Loucy (cell line): ENCODE results near the gene SPINT1.

Source experiments
- H2AFZ ChIP-seq: fragments of 200-600 bp; sonication (generic); 2 replicates; pipeline ENCODE4 v1.6.0; 2016; ENCODE audit warnings: antibody characterized with exemption, mild to moderate bottlenecking, low read length, moderate library complexity
- H3F3A ChIP-seq: fragments of 200-600 bp; 2 replicates; pipeline ENCODE4 v1.6.0; 2016; ENCODE audit warnings: antibody characterized with exemption, low read depth, mild to moderate bottlenecking
- H3K27me3 ChIP-seq: fragments of 200-600 bp; sonication (generic); 2 replicates; pipeline ENCODE4 v1.6.1; 2014; ENCODE audit warnings: low read length, mild to moderate bottlenecking; ENCODE audit not compliant: insufficient read depth, poor library complexity, severe bottlenecking
- H3K36me3 ChIP-seq: fragments of 200-600 bp; sonication (generic); 2 replicates; pipeline ENCODE4 v1.6.1; 2016; ENCODE audit warnings: low read length; ENCODE audit not compliant: insufficient read depth
- H3K4me1 ChIP-seq: fragments of 200-600 bp; sonication (generic); 2 replicates; pipeline ENCODE4 v1.5.1; 2014; ENCODE audit warnings: low read length, mild to moderate bottlenecking; ENCODE audit not compliant: insufficient read depth, poor library complexity, severe bottlenecking
- H3K4me2 ChIP-seq: fragments of 200-600 bp; sonication (generic); 2 replicates; pipeline ENCODE4 v1.6.0; 2014; ENCODE audit warnings: antibody characterized with exemption, low read length, low read depth, mild to moderate bottlenecking; ENCODE audit not compliant: poor library complexity, severe bottlenecking
- H3K4me3 ChIP-seq: fragments of 200-600 bp; sonication (generic); 2 replicates; pipeline ENCODE4 v1.5.1; 2014; ENCODE audit warnings: low read length, mild to moderate bottlenecking, mixed read lengths; ENCODE audit not compliant: poor library complexity, severe bottlenecking
- H3K79me2 ChIP-seq: fragments of 200-600 bp; sonication (generic); 2 replicates; pipeline ENCODE4 v1.6.1; 2014; ENCODE audit warnings: low read length; ENCODE audit not compliant: insufficient read depth
- H3K9ac ChIP-seq: fragments of 200-600 bp; sonication (generic); 2 replicates; pipeline ENCODE4 v1.6.0; 2014; ENCODE audit warnings: mild to moderate bottlenecking, low read depth, low read length, moderate library complexity; ENCODE audit not compliant: poor library complexity, severe bottlenecking
- H3K9me2 ChIP-seq: fragments of 200-600 bp; sonication (generic); replicated peaks from 2 replicates; pipeline ENCODE4 v1.6.1; 2016; ENCODE audit warnings: low read depth, low read length, mixed read lengths
- H3K9me3 ChIP-seq: fragments of 200-600 bp; sonication (generic); 2 replicates; pipeline ENCODE4 v1.6.1; 2014; ENCODE audit warnings: mild to moderate bottlenecking, antibody characterized with exemption, low read length, low read depth; ENCODE audit not compliant: insufficient read depth
- H4K20me1 ChIP-seq: fragments of 200-600 bp; sonication (generic); 2 replicates; pipeline ENCODE4 v1.6.0; 2014; ENCODE audit warnings: antibody characterized with exemption, low read length, mild to moderate bottlenecking; ENCODE audit not compliant: insufficient read depth, poor library complexity, severe bottlenecking
- EZH2phosphoT487 ChIP-seq: fragments of 200-600 bp; IDR thresholded peaks from 2 replicates; pipeline ENCODE4 v1.6.1; 2018; ENCODE audit warnings: antibody characterized with exemption, mild to moderate bottlenecking, moderate library complexity, borderline replicate concordance
- TF ChIP-seq, protein P1 (sequence below): fragments of 200-600 bp; sonication (generic); conservative IDR thresholded peaks from 2 replicates; pipeline ENCODE4 v1.5.1; 2014; ENCODE audit warnings: mild to moderate bottlenecking, antibody characterized with exemption, low read length

The SPINT1 gene

DNA sequence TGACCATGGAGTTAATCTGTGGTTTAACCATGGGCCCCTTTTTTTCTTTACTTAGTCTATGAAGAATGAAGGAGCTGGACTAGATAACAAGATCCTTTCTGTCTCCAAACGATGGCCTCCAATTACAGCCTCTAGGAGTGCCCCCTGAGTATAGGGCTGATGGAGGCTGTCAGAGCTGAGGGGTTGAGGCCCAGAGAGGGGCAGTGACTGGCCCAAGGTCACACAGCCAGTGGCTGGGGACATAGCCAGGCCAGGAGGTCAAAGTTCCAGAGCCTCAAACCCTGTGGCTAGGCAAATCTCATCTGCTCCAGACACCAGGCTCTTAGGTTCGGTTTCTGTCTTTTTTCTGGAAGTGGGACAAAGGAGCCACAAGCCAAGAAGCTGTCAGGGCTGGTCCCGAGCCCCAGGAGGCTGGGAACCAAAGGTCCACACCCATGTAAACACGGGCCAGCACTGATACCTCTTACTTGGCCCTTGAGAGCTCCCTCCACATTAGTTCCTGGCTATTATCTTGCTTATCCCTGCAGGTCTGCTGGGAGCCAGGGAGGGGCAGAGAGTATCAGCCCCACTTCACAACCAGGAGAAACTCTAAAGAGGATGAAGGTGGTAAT, 19.9 kb downstream of the SPINT1 start:
- Histone ChIP-seq H3K4me1 (no peaks in the 10 kb centered on the region), H4K20me1 (no peaks in the 10 kb centered on the region), H3K4me3 (no peak overlapping the region), H3K4me2 (no peak overlapping the region), H3K79me2 (no peaks in the 10 kb centered on the region), H3F3A (no peaks in the 10 kb centered on the region), H3K9ac (no peak overlapping the region), H3K9me2 (no peaks in the 10 kb centered on the region), H3K27me3 (no peaks in the 10 kb centered on the region), H3K36me3 (no peaks in the 10 kb centered on the region), H3K9me3 (no peaks in the 10 kb centered on the region), H2AFZ (no peak overlapping the region)
- TF ChIP-seq EZH2phosphoT487 = no peak
- TF ChIP-seq, protein P1, sequence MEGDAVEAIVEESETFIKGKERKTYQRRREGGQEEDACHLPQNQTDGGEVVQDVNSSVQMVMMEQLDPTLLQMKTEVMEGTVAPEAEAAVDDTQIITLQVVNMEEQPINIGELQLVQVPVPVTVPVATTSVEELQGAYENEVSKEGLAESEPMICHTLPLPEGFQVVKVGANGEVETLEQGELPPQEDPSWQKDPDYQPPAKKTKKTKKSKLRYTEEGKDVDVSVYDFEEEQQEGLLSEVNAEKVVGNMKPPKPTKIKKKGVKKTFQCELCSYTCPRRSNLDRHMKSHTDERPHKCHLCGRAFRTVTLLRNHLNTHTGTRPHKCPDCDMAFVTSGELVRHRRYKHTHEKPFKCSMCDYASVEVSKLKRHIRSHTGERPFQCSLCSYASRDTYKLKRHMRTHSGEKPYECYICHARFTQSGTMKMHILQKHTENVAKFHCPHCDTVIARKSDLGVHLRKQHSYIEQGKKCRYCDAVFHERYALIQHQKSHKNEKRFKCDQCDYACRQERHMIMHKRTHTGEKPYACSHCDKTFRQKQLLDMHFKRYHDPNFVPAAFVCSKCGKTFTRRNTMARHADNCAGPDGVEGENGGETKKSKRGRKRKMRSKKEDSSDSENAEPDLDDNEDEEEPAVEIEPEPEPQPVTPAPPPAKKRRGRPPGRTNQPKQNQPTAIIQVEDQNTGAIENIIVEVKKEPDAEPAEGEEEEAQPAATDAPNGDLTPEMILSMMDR = no peak

DNA sequence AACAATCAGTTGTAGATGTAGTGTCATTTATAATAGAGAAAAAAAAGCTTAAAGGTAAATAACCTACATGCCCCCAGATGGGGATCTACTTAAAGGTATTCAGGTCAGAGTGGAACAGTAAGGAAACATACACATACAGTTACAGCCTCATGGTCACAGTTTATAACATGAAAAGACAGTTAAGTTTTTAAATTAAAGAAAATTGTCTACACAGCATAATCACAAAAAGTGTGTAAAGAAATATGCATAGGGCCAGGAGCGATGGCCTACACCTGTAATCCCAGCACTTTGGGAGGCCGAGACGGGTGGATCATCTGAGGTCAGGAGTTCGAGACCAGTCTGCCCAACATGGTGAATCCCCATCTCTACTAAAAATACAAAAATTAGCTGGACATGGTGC, 23.4 kb downstream of the SPINT1 start:
- H3F3A ChIP-seq = no peaks in the 10 kb centered on the region
- no peaks in the 10 kb centered on the region for H3K9me3 ChIP-seq
- TF ChIP-seq, protein P1 = no peak
- no peak for TF ChIP-seq EZH2phosphoT487
- H3K4me2 ChIP-seq = no peak overlapping the region
- H3K4me3 ChIP-seq = no peak overlapping the region
- no peaks in the 10 kb centered on the region for H3K9me2 ChIP-seq
- H3K27me3 ChIP-seq = no peaks in the 10 kb centered on the region
- no peaks in the 10 kb centered on the region for H3K4me1 ChIP-seq
- no peaks in the 10 kb centered on the region for H3K36me3 ChIP-seq
- H3K9ac ChIP-seq = no peak overlapping the region
- no peak overlapping the region for H2AFZ ChIP-seq
- H4K20me1 ChIP-seq = no peaks in the 10 kb centered on the region
- no peaks in the 10 kb centered on the region for H3K79me2 ChIP-seq

DNA sequence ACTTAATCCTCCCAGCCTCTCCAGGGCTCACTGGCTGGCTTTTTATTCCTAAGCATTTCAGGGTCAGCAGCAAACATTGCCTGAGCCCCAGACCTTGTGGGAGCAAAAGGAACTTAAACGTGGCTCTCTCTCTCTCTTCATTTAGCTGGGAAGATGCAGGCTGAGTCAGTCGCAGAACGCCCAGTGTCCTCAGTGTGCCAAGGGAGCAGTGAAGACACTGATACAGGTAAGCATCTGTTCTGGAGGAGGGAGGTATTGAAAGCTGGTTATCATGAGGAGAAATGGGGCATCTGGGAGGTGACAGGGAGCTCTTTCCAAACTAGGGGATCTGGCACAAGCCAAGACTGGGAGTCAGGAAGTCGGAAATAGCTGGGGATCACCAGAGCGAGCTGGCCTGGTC, 25.8 kb downstream of the SPINT1 start:
- no peak overlapping the region for H3K4me3 ChIP-seq
- no peaks in the 10 kb centered on the region for H4K20me1 ChIP-seq
- H3K9me2 ChIP-seq = no peaks in the 10 kb centered on the region
- no peaks in the 10 kb centered on the region for H3K79me2 ChIP-seq
- peaks cover 7% of the 10 kb centered on the region for H3K27me3 ChIP-seq
- H3K36me3 ChIP-seq = no peaks in the 10 kb centered on the region
- no peak overlapping the region for H3K4me2 ChIP-seq
- no peak overlapping the region for H2AFZ ChIP-seq
- H3K4me1 ChIP-seq = peaks cover 6% of the 10 kb centered on the region
- TF ChIP-seq EZH2phosphoT487 = no peak
- TF ChIP-seq, protein P1 = no peak
- H3K9ac ChIP-seq = no peak overlapping the region
- no peaks in the 10 kb centered on the region for H3K9me3 ChIP-seq
- H3F3A ChIP-seq = no peaks in the 10 kb centered on the region
